Thymus (tissue), 11 donors: ENCODE measurements around the gene SOX8. TPM values are rescaled to one million over a fixed set of nuclear protein-coding genes. Genes with fewer than 3 reads are reported as not detected.
A peak's percentile ranks its signal among the peaks of the same experiment; 100 is the strongest.

ENCODE experiments used
- DNase-seq, 9 donors: peaks; one replicate each; pipeline ENCODE4 v3.0.0-alpha.2; 2013; ENCODE audit warnings: low spot score in 9 of 9, low read depth in 6 of 9, missing footprints in 1 of 9
- H3K27ac ChIP-seq, 2 donors: one replicate each; pipeline ENCODE4 v1.5.1; 2013; ENCODE audit warnings: control low read depth in 1 of 2, low read depth in 1 of 2, low read length in 1 of 2, mild to moderate bottlenecking in 1 of 2, moderate library complexity in 1 of 2
- H3K27me3 ChIP-seq, 2 donors: one replicate each; pipeline ENCODE4 v1.5.1; 2013; ENCODE audit warnings: low read length in 1 of 2; ENCODE audit not compliant: control insufficient read depth in 2 of 2, insufficient read depth in 1 of 2
- H3K36me3 ChIP-seq, 2 donors: one replicate each; pipeline ENCODE4 v1.5.1; 2013; ENCODE audit warnings: low read length in 1 of 2, mild to moderate bottlenecking in 1 of 2, moderate library complexity in 1 of 2; ENCODE audit not compliant: control insufficient read depth in 2 of 2, insufficient read depth in 2 of 2
- H3K4me1 ChIP-seq, 2 donors: one replicate each; pipeline ENCODE4 v1.5.1; 2013; ENCODE audit warnings: low read length in 2 of 2; ENCODE audit not compliant: control insufficient read depth in 2 of 2, insufficient read depth in 2 of 2
- H3K4me3 ChIP-seq, 2 donors: one replicate each; pipeline ENCODE4 v1.5.1; 2013; ENCODE audit warnings: low read length in 2 of 2, control low read depth in 1 of 2, mild to moderate bottlenecking in 1 of 2
- H3K9me3 ChIP-seq, 2 donors: one replicate each; pipeline ENCODE4 v1.5.1; 2013; ENCODE audit warnings: low read length in 1 of 2, mild to moderate bottlenecking in 1 of 2; ENCODE audit not compliant: control insufficient read depth in 2 of 2, insufficient read depth in 1 of 2
- WGBS: extraction: QIAGEN DNeasy Blood & Tissue Kit; methylation state at CpG from one replicate; pipeline ENCODE4 v1.1.7; 2013; 5-methylcytosine and 5-hydroxymethylcytosine counted together
- polyA plus RNA-seq: library from polyadenylated mRNA; stranded (reverse); fragments of 200-250 nt; gene quantifications from one replicate; pipeline ENCODE4 v1.2.3, GENCODE V29; 2013
- total RNA-seq: library from RNA; stranded (reverse); fragments of 120-200 nt; gene quantifications from one replicate; pipeline ENCODE4 v1.2.4, GENCODE V29; 2013
- donor health status: healthy.

SOX8 gene
- total and polyA plus RNA-seq, 2 donors: 1.3 to 2.1 TPM

GRCh38 chr16:1003391-1004347 is 22.1 kb downstream of the SOX8 start:
- Histone ChIP-seq H3K4me1 (peaks cover 0 to 7% of the 10 kb centered on the region in 2 donors), H3K27ac (no peak overlapping the region), H3K9me3 (no peaks in the 10 kb centered on the region), H3K27me3 (peaks cover 0 to 15% of the 10 kb centered on the region in 2 donors), H3K4me3 (no peak overlapping the region), H3K36me3 (no peaks in the 10 kb centered on the region)
- peak in 1 of 9 donors; percentile 37 for DNase-seq
- 62% methylated on average over 41 of the region's 41 CpGs for WGBS

DNA sequence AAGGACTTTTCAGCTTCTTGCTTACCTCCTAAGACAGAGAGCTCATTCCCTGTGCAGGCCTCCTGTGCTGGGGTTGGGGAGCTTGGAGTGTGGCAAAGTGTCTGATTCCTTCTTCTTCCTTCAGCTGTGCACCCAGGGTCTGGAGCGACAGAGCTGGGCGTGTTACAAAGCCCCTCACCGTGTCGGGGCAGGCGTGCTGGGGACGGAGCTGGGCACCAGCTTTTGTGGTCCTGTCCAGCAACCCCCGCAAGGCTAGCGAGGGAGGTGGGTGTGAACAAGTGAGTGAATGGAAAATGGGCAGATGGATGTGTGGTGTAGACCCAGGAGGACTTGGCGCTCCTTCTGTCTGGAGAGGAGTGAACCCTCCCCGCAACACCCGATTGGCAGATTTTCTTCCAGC is 23.7 kb downstream of the SOX8 start:
- H3K4me3 ChIP-seq: no peak overlapping the region
- H3K36me3 ChIP-seq: no peaks in the 10 kb centered on the region
- H3K27me3 ChIP-seq: peaks cover 0 to 14% of the 10 kb centered on the region in 2 donors
- H3K9me3 ChIP-seq: no peaks in the 10 kb centered on the region
- 97% methylated on average over 11 of the region's 11 CpGs for WGBS
- no peak overlapping the region for H3K27ac ChIP-seq
- DNase-seq: no peak
- peaks cover 0 to 16% of the 10 kb centered on the region in 2 donors for H3K4me1 ChIP-seq

DNA sequence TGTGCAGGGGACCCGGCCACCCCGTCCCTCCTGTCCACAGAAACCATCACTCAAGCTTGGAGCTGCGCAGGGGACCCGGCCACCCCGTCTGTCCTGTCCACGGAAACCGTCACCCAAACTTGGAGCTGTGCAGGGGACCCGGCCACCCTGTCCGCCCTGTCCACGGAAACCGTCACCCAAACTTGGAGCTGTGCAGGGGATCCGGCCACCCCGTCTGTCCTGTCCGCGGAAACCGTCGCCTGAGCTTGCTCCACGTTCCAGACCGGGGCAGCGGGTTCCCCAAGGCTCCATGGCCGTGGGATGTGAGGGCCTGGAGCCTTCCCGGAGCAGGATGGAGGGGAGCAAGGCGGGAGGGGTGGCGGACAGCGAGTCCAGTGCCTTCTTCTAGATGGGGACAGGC is 25.2 kb downstream of the SOX8 start:
- no peaks in the 10 kb centered on the region for H3K9me3 ChIP-seq
- no peak overlapping the region for H3K27ac ChIP-seq
- H3K27me3 ChIP-seq: peaks cover 2 to 25% of the 10 kb centered on the region in 2 donors
- H3K4me1 ChIP-seq: peaks cover 0 to 21% of the 10 kb centered on the region in 2 donors
- H3K4me3 ChIP-seq: no peak overlapping the region
- 96% methylated on average over 25 of the region's 25 CpGs for WGBS
- H3K36me3 ChIP-seq: no peaks in the 10 kb centered on the region
- DNase-seq: no peak

GRCh38 chr16:1007284-1007850 is 25.8 kb downstream of the SOX8 start:
- Histone ChIP-seq H3K4me3 (no peak overlapping the region), H3K9me3 (no peaks in the 10 kb centered on the region), H3K36me3 (no peaks in the 10 kb centered on the region), H3K27me3 (peaks cover 2 to 28% of the 10 kb centered on the region in 2 donors), H3K27ac (no peak overlapping the region), H3K4me1 (peaks cover 0 to 21% of the 10 kb centered on the region in 2 donors)
- 93% methylated on average over 16 of the region's 16 CpGs for WGBS
- no peak for DNase-seq

GRCh38 chr16:1008085-1008484 is 26.5 kb downstream of the SOX8 start:
- Histone ChIP-seq H3K9me3 (no peaks in the 10 kb centered on the region), H3K4me3 (no peak overlapping the region), H3K4me1 (peaks cover 0 to 21% of the 10 kb centered on the region in 2 donors), H3K27ac (no peak overlapping the region), H3K36me3 (no peaks in the 10 kb centered on the region), H3K27me3 (peaks cover 2 to 28% of the 10 kb centered on the region in 2 donors)
- no peak for DNase-seq
- 96% methylated on average over 14 of the region's 14 CpGs for WGBS

GRCh38 chr16:1009358-1010150 is 28.0 kb downstream of the SOX8 start:
- Histone ChIP-seq H3K4me1 (peaks cover 0 to 13% of the 10 kb centered on the region in 2 donors), H3K36me3 (no peaks in the 10 kb centered on the region), H3K27ac (no peak overlapping the region), H3K9me3 (no peaks in the 10 kb centered on the region), H3K4me3 (no peak overlapping the region), H3K27me3 (peaks cover 2 to 26% of the 10 kb centered on the region in 2 donors)
- 72% methylated on average over 30 of the region's 30 CpGs for WGBS
- DNase-seq: no peak

DNA sequence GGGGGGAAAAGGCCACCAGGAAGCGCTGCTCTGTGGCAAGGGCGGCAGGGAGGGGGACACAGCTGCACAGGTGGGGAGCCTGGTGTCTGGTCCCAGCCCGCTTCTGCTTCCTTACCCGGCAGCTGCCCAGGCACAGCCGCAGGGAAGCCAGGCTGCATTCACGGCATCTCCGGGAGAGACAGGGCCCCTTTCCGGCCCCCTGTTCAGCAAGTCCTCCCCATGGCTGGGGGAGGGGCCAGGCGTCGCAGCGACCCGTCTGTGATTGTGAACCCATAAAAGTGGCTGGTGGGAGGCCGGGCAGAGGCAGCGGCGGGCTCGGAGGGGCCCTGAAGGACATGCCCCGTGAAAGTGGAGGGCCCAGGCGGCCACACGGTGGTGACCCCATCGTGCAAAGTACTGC is 28.7 kb downstream of the SOX8 start:
- no peak overlapping the region for H3K27ac ChIP-seq
- DNase-seq: peak in 1 of 9 donors; percentile 10
- 30% methylated on average over 20 of the region's 20 CpGs for WGBS
- no peaks in the 10 kb centered on the region for H3K9me3 ChIP-seq
- H3K27me3 ChIP-seq: peaks cover 2 to 26% of the 10 kb centered on the region in 2 donors
- H3K36me3 ChIP-seq: no peaks in the 10 kb centered on the region
- H3K4me3 ChIP-seq: no peak overlapping the region
- peaks cover 0 to 13% of the 10 kb centered on the region in 2 donors for H3K4me1 ChIP-seq

GRCh38 chr16:1010815-1011214 is 29.2 kb downstream of the SOX8 start:
- Histone ChIP-seq H3K4me3 (no peak overlapping the region), H3K9me3 (no peaks in the 10 kb centered on the region), H3K36me3 (no peaks in the 10 kb centered on the region), H3K27ac (no peak overlapping the region), H3K27me3 (peaks cover 2 to 26% of the 10 kb centered on the region in 2 donors), H3K4me1 (peaks cover 0 to 13% of the 10 kb centered on the region in 2 donors)
- WGBS: 84% methylated on average over 16 of the region's 16 CpGs
- no peak for DNase-seq
